ENCODE results near the gene HSPA12A.

Gene HSPA12A, protein sequence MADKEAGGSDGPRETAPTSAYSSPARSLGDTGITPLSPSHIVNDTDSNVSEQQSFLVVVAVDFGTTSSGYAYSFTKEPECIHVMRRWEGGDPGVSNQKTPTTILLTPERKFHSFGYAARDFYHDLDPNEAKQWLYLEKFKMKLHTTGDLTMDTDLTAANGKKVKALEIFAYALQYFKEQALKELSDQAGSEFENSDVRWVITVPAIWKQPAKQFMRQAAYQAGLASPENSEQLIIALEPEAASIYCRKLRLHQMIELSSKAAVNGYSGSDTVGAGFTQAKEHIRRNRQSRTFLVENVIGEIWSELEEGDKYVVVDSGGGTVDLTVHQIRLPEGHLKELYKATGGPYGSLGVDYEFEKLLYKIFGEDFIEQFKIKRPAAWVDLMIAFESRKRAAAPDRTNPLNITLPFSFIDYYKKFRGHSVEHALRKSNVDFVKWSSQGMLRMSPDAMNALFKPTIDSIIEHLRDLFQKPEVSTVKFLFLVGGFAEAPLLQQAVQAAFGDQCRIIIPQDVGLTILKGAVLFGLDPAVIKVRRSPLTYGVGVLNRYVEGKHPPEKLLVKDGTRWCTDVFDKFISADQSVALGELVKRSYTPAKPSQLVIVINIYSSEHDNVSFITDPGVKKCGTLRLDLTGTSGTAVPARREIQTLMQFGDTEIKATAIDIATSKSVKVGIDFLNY

DNA sequence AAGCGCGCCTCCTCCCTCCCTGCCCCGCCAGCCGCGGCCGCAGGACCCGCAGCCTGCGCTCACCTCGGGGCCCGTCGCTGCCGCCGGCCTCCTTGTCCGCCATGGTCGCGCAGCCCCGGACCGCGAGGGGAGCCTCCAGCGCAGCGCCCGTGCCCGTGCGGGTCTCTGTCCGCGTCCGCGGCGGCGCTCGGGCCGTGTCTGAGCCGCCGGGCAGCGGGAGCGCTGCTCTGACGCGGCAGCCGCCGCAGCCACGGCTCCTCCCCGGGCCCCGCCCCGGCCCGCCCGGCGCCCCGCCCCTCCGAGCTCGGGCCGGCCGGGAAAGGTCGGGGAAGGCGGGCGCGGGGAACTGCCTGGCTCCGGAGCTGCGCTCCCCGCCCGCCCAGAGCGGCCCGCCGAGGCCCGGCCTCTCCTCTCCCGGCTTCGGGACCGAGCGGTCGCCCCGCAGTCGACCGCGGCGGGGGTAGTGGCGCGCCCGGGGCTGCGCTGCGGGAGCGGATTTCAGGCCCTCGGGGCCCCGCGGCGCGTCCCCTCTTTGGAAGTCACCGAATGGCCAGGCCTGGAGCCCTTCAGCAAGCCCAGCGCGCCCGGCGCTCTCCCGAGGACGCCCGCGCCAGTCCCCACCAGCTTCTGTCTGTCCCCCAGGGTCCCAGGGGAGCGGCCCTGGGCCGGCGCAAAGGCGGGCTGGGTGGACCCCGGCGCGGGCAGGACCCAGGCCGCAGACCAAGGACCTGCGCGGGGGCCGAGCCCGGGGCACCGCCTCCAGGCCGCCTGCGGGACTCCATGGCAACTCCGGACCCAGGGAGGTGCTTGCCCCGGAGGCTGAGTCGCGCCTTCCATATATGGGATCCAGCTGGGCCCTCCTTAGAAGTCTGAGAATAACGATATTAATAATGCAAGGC lies at the start of gene HSPA12A:
HSPA12A (minus strand) TSS at position 200 of the 899 bp plus-strand sequence; CDS start at position 103, 97 bp downstream.
- no peak for DNase-seq

DNA sequence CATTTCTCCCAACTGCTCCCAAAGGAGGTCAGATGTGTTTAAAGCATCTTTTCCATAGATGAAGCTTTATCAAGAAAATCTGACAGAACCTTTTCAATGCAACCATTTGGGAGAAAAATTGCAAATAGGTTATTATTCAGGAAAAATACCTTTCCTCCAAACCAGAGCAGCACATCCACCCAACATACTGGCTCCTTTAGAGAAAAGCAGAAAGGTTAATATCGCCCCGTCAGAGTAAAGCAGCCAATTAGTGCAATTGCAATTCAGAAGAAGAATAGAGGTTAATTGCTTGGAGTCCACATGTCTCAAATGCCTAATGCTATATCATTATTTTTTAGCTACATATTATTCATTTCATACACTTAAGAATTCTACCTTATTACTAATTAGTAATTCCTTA lies 48.9 kb upstream of the HSPA12A start:
- no peak for DNase-seq

DNA sequence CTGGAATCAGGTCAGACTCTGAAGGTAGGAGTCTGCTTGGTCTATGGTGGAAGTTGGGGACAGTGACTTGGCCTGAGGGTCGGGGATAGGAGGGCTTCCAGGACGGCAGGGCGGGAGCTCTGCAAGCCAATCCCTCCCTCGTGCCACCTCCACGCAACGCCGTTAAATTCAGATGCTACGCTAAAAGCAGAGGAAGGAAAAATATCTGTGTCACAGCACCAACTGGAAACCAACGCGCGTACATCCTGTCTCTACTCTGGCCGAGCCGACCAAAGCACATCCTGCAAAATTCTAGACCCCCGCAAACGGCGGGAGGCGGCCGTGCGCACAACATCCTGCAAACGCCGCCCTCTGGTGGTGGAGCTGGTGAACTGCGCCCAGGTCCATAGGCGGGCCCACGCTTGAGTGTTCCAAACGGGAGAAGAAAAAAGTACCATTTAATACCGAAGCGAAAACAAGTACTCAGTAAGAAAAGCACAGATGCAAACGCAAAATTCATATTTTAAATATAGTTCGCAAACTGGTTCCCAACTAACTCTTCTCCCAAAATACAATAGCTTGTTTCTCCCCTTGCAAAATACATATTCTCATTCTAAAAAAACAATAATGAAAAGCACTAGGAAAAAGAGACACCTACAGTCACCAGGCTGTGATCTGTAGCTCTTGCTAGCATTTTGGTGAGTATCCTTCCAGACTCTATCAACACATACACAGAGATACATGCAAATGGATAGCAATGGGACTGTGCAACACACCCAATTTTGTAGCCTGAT lies 45.7 kb upstream of the HSPA12A start:
- peak; percentile 10 for DNase-seq

DNA sequence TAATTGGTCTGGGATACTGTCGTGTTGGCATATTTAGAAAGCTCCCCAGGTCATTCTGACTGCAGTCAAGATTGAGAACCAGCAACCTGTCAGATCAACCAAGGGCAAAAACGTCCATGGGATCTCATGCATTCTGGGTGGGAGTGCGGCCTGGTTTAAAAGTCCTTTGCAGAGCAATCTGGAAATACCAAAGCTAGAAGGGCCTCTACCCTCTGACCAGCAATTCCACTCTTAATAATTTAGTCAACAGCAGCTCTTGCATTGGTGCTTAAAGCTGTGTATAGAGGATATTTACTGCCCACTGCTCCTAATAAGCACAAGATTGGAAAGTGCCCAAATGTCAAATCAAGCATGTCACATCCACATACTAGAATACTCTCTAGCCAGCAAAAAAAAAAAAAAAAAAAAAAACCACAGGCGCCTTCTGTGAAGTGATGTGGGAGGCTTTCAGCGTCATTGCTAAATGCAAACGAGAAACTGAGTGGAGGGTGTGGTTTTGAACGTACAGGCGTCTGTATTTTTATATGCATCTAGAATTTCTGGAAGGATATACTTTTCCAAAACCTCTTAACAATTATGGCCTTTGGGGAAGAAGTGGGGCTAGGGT lies 44.8 kb upstream of the HSPA12A start:
- no peak for DNase-seq

DNA sequence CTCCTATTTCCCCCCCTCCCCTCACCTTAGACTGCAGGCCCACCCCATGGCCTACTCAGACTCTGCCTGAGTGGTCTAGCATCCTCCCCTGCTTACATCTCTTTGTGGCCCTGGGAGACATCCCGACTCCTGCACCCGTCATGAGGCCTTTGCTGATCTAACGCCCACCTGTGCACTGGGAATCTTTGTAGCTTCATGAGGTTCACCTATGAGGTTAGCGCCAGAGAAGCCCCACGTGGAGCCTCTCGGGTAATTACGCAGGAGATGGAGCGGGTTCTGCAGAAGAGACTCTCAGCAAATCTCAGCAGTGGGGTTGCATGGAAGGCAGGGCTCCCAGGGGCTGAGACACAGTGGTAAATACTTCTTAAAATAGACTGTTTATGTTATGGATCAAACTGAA lies 43.5 kb upstream of the HSPA12A start:
- no peak for DNase-seq

DNA sequence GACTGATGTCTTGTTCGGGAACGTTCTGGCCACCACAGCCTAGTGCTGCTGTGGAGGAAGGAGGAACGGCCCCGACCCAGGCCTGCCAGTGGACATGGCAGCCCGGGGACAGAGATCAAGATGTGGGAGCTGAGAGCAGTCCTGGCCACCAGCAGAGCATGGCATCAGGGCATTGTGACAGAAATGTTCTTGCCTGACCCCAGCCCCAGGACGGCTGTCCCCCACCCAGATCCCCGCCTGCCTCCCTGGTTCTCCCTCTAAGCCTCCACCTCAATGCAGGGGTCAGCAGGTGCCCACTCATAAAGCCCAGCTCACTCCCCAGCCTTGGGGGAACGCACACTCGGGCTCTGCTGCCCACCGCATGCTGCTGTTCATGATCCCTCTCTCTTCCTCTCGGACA lies 42.9 kb upstream of the HSPA12A start:
- DNase-seq = no peak

DNA sequence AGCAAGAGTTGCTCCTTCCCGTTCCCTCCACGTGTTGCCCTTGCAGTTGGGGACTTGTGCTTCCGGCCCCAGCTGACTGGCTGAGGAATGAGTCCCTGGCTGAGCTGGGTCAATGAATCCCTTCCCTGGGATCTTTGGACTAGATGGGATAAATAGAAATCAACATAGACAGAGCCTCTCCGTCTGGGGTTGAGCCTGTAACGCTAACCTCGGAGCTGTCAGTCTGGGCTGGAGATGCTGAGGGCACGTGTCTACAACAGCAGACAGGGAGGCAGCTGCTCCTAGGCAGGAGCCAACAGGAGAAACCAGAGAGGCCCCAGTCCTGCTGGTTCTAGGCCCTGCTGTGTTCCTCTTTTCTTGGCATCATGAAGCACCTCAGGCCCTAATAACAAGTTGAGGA lies 42.3 kb upstream of the HSPA12A start:
- DNase-seq = no peak

DNA sequence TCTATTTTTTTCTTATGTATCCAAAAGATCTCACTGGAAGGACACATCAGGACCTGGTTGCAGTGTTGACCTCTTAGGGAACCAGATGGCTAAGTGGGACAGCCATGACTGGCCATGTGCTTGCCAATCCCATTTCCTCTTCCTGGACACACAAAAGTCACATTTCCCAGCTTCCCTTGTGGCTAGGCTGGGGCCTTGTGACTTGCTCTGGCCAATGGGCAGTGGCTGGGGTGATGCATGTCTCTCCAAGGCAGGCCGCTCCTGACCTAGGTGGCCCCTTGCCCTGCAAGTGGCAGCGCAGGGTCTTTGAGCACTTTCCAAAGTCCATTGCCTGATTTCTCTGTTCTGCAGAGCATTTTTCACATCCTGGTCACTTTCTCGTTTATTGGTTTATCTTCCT lies 41.7 kb upstream of the HSPA12A start:
- DNase-seq = no peak

DNA sequence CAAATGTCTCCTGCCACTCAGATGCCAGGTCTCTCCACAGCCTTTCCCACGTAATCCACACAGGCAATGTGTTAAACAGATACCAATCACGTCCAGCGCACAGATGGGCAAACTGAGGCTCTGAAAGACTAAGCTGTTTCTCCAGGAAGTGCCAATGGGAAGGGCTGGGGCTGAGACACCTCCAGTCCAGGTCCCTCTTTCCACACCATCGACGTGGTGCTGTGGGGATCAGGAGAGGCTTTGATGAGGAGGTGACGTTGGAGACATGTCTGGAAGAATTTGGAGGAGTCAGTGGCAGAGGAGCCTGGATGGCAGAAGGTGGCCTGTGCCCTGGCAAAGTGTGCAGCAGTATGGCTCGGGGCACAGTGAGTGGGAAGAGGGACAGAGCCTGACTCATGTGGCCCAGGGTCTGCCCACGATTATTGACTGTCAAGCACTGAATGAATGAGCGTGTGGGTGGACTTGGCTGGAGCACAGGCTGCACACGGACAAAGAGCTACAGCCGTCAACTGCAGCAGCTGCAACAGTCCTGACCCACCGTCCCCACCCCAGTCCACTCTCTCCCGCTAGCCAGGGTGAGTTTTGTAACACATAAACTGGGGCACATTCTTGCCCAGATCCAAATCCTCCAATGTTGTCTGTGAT lies 40.8 kb upstream of the HSPA12A start:
- no peak for DNase-seq

DNA sequence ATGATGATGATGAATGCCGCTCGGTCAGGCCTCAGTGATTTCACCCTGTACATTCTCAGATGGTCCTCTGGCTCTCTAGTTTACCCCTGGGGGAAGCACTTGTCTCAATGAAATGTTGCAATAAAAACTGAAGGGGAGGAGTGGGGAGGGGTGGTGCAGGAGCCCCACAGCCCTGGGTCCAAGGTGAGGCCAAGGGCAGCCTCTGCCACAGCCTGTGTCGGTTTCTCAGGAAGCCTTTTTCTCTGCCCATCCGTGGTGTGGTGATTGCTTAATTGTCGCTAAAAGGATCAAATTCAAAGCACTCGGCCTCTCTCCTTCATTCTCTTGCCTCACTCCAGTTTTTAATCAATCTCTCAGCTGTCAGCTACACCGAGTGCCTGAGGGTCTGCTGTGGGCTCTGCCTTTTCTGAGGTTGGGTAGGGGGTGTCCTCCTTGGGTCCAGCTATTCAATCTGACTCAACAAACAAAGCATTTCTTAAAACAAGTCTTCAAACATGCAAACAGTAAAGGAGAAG lies 39.1 kb upstream of the HSPA12A start:
- no peak for DNase-seq

DNA sequence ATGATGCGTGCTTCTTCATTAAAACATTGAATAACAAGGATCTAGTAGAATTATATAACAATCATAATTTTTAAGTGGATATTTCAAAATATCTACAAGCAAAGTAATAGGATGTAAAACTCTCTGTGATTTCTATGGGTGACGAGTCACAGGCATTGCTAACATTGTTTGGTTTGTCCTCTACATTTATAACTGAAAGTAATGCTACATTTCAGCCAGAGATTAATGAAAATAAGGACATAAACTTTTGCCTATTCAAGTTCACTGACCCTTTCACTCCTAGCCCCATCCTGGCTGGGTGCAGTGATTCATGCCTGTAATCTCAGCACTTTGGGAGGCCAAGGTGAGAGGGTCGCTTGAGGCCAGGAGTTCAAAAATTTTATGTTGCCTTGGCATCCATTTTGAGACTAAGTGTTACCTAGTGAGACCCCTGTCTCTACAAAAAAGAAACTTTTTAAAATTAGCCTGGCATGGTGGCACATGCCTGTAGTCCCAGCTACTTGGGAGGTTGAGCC lies 38.4 kb upstream of the HSPA12A start:
- DNase-seq = no peak

DNA sequence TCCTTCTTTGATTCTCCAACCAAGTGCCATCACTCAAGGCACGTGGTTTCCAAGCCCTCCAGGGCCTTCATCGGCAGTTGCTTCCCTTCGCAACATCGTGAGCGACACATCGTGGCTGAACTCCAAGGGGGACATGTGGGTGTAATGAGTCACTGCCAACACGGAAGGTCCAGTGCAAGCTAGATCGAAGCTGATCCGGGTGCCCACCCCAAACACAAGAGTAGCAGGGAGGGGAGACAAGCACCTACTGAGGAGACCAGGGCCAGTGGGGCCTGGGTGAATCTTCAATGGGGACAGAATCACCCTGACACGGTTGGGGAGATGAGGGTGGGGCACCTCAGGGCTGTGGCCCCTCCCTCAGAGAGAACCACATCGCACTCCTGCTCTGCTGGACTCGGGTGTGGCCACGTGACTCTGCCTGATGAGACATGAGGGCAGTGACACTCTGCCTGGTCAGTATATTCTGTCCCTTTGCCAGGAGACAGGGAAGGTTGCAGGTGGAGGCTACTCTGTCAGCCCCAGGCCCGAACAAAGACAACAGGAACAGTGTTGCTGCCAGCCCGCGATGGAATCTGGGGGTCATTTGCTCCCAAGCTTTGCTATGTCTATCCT lies 36.8 kb upstream of the HSPA12A start:
- DNase-seq = no peak

DNA sequence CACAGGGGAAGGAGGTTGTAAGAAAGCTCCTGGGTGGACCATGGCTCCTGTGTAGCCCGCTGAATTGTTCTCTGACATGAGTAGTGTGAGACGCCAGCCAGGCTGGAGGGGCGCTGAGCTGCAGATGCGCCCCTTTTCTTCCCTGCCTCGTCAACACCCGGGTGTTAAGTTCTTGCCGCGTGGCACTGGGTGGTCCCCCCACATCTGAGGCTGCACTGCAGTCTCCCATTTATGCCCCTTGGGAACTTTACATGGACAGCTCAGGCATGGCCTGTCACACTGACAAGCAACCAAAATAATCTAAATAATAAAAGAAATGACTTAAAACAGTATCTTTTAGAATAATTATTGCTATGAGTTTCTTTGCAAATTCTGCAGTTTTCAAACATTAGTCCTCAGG lies 34.6 kb upstream of the HSPA12A start:
- no peak for DNase-seq

DNA sequence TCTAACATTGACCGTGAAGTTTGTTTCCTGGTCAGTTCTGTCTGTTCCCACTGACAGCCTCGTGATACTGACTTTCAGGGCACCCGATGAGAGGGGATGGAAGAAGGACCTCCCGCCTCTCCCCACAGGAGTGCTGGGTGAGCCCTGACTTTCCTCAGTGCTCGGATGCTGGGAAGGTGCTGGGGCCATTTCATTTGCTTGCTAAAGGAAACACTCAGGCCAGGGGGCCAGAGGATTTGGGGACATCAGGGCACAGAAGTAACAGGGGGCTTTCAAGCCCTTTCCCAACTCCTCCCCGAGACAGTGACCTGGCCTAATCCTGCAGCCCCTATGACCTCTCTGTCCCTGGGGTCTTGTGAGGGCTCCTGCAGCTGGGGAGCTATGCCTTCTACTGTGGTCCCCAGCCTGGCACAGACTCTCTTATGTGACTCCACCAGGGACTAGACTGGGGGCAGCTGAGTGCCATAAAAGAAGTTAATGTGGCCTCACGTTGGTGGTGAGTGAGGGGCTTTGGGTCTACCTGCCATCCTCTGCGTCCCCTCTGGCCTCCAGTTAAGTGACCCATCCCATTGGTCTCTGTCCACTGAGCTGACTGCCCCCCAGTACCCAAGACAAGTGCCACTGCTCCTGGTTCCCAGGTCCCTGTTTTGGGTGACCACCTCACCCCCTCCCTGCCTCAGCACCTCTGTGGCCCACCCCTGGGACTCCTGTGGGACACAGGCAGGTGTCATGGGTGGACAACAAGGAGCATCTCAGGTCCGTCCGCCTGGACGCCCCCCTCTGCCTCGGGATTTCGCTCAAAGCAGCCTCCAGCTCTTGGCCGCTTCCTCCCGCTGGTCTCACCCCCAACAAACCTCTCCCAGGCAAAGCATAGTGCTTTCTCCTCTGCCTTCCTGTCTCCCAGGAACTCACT lies 33.4 kb upstream of the HSPA12A start:
- DNase-seq = no peak

DNA sequence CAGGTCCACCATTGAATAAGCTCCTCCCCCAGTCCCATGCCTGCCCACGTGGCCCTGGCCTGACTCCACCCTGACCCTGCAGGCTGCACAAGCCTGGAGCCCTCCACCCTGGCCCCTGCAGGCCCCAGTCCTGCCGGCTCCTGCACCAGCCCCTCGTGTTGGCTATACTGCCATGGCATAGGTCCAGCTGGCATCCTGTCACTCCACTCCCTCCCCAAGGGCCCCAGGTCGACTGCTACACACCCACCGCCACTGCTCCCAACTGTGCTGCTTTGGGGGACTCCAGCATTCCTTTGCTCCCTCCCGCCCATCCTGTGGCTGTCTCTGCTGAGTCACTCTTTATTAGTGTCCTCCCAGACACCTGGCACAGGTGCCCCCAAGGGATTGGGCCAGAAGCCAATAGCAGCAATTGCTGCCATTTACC lies 32.4 kb upstream of the HSPA12A start:
- no peak for DNase-seq

DNA sequence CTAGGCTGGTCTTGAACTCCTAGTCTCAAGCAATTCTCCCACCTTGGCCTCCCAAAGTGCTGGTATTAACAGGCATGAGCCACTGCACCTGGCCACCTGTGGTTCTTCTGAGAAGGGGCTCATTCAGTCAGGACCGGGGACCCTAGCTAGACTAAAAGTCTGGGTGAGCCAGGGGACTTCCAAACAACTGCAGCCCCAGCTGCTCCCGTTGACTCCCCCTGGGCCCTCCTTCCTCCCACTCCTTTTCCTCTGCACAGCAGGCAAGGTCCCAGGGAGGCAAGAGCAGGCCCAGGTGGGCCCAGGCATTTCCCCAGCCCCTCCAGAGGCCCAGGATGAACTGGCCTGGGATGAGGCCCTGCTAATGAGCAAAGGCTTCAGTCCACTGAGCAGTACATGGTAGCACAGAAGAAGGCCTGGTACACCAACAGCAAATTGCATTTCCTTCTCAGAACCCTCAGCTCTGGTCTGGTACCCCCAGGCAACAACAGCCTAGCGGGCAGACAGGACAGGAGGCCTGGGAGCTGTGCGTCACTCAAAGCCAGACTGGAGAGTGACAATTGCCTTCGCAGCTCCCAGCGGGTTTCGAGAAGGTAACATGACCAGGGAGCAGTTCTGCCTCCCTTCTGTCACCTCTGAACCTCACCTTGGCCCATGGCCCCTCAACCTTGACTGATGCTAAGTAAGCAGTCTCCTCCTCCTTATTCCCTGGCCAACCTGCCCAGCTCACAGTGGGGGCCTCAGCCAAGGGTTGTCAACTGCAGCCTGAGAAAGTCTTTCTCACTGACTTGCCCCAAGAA lies 30.7 kb upstream of the HSPA12A start:
- no peak for DNase-seq

DNA sequence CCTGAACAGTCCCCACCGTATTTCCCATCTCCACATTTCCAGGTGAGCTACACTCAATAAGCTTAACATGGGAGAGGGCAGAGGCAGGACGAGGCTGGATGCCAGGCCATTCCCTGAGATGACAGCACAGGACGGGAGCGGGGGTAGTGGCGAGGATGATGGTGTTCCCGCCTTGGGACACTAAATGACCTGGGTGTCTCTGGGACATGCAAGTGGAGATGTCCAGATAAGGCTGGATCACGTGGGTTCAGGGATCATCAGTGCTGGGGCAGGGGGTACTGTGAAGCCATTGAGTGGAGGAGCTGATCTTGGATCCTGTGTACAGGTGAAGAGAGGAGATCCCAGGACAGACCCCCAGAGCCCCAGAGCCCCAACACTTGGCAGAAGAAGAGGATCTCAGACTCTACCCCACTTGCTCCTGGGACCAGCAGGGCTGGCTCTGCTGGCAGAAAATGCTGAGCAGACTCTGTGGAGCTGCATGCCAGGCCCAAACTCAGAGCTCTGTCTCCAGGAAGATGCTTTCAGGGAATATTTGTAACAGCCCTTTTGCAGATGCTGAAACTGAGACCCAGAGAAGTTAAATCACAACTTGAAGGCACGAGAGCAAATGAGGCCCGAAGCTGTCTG lies 29.7 kb upstream of the HSPA12A start:
- no peak for DNase-seq
